Heart right ventricle (tissue), 16 donors: Measurements from ENCODE around the gene CLEC18A. TPM values are rescaled to one million over a fixed set of nuclear protein-coding genes. Genes with fewer than 3 reads are reported as not detected.
"Not testable (repeated sequence)": the region's sequence is repeated elsewhere in the genome, so short reads cannot be mapped to it uniquely, and the experiment has no call there.

ENCODE experiments used
- ATAC-seq, 8 donors: fragments of 200-7000 bp; cut with Tn5 transposase; one replicate each; pipeline ENCODE4 v1.9.1; 2020; ENCODE audit warnings: mild to moderate bottlenecking in 8 of 8, moderate library complexity in 8 of 8, moderate number of reproducible peaks in 1 of 8
- DNase-seq, 2 donors: peaks; one replicate each; pipeline ENCODE4 v3.0.0-alpha.2; 2020
- H3K27ac ChIP-seq, 10 donors: fragments of 200-600 bp; sonication (generic) in 2 of 10; one replicate each; pipeline versions ENCODE4 v1.5.0 to v1.8.0; 2020 to 2022; ENCODE audit warnings: mild to moderate bottlenecking in 3 of 10
- H3K27me3 ChIP-seq, 7 donors: fragments of 200-600 bp; one replicate each; pipeline ENCODE4 v1.8.0; 2021 to 2022; ENCODE audit warnings: mild to moderate bottlenecking in 2 of 7
- H3K36me3 ChIP-seq, 9 donors: fragments of 200-600 bp; sonication (generic) in 1 of 9; one replicate each; pipeline versions ENCODE4 v1.5.0 to v1.8.0; 2020 to 2022; ENCODE audit warnings: mild to moderate bottlenecking in 2 of 9
- H3K4me1 ChIP-seq, 9 donors: fragments of 200-600 bp; sonication (generic) in 1 of 9; one replicate each; pipeline versions ENCODE4 v1.5.0 to v1.8.0; 2020 to 2022; ENCODE audit warnings: mild to moderate bottlenecking in 4 of 9
- H3K4me3 ChIP-seq, 10 donors: fragments of 200-600 bp; sonication (generic) in 2 of 10; one replicate each; pipeline versions ENCODE4 v1.5.0 to v1.8.0; 2020 to 2022; ENCODE audit warnings: mild to moderate bottlenecking in 7 of 10, moderate library complexity in 2 of 10
- H3K9me3 ChIP-seq, 11 donors: fragments of 200-600 bp in 10 of 11; sonication (generic) in 2 of 11; one replicate each; pipeline versions ENCODE4 v1.5.0 to v1.8.0; 2013 to 2022; ENCODE audit warnings: mild to moderate bottlenecking in 2 of 11, control low read depth in 1 of 11, moderate library complexity in 1 of 11
- CTCF ChIP-seq, 9 donors: fragments of 200-600 bp; sonication (generic) in 2 of 9; IDR thresholded peaks; one replicate each; pipeline versions ENCODE4 v1.5.0 to v1.8.0; 2021 to 2022; ENCODE audit warnings: antibody characterized with exemption in 9 of 9, mild to moderate bottlenecking in 5 of 9, moderate library complexity in 1 of 9
- WGBS, 2 donors: extraction: QIAGEN DNeasy Blood & Tissue Kit; methylation state at CpG; one replicate each; pipeline ENCODE4 v1.1.7; 2013; ENCODE audit warnings: inconsistent platforms in 1 of 2; 5-methylcytosine and 5-hydroxymethylcytosine counted together
- intact Hi-C, 10 donors: fragments of 100-400 bp; cut with DNase I; formaldehyde crosslinking; loops; one replicate each; pipeline versions ENCODE4 v1.11.1 to v1.14.2; 2022
- long read RNA-seq, 3 donors: library from polyadenylated mRNA; unstranded; transcript quantifications; one replicate each; pipeline ENCODE4 v2.0.0, GENCODE V29; 2020 to 2021
- polyA plus RNA-seq, 2 donors: library from polyadenylated mRNA; stranded (reverse); fragments of 200-250 nt; gene quantifications; one replicate each; pipeline ENCODE4 v1.2.3, GENCODE V29; 2013
- total RNA-seq, 10 donors: library from RNA; stranded (reverse); fragmentation: NEBNext Ultra II Directional in 3 of 10; extraction: Animal tissue kit (Norgen Biotek cat#: 25700) in 3 of 10; gene quantifications; one replicate each; pipeline versions ENCODE4 v1.2.1 to v1.2.4, GENCODE V29; 2021 to 2023
- donor health status: Arrhythmogenic right ventricular cardiomyopathy.
- donor health status: ischemic (EF 13 %, LVEDD 7.1; RV severe dilation, severe dysfunction).
- donor health status: healthy with polysubstance abuse.
- donor health status: DM: no; HTN: yes; CAD: no.
- donor health status: DM: no; HTN: no; CAD: no.
- donor health status: ischemic (EF 25% LVEDD 6.9; RV normal size, moderate dysfunction).
- donor health status: ischemic (EF 25% LVEDD 5.7; RV mildly dilated, moderate dysfunction).
- donor health status: healthy.
- donor health status: DM: yes; HTN: yes; CAD: no.
- donor health status: Ischemic cardiomyopathy.
- donor health status: ischemic (EF 35%, LVEDD 5.7; RV mildly dilated, moderate dysfunction).
- donor health status: nonischemic (EF 11% LVEDD 7.7; RV severe dilation, severe dysfunction).
- donor health status: DM: yes; HTN: yes; CAD: no.
- donor health status: PGD.
- donor health status: ischemic (EF 29% LVEDD 5.4; RV normal size, mild dysfunction).
- donor health status: nonischemic (EF 23%, LVEDD 6.1; RV moderate dilation, normal function).

The CLEC18A gene
- total RNA-seq (under 1 TPM in 8 of 10 donors, not detected in 2; 0.11 to 0.57 (median 0.30) TPM), polyA plus RNA-seq (under 1 TPM; 0.30 to 0.59 TPM)
- long read RNA-seq, donor 1, partial matches to known transcripts = 1 of 1 reads
- long read RNA-seq, donor 1, other reads (novel, unspliced or antisense) = 0 of 1 reads
- long read RNA-seq, donor 2 = 0 reads
- long read RNA-seq, donor 3 = 0 reads

- H3K9me3 ChIP-seq, H3K4me3 ChIP-seq, H3K27me3 ChIP-seq, H3K27ac ChIP-seq, H3K36me3 ChIP-seq, intact Hi-C loops, H3K4me1 ChIP-seq, DNase-seq: not testable (repeated sequence)
- peak in 3 of 8 donors; percentile 29 to 59 (median 30) for ATAC-seq
- 70 to 81% methylated on average over 6 to 8 of the region's 26 CpGs for WGBS, 2 donors
Measured at GRCh38 chr16:69951017-69951671, at the start of gene CLEC18A. CLEC18A (plus strand) TSS chr16:69951334; CDS start chr16:69951367, 33 bp downstream.

GRCh38 chr16:69903865-69904415 lies 47.2 kb upstream of the CLEC18A start:
- no peaks in the 10 kb centered on the region for H3K27me3 ChIP-seq
- peaks cover 0 to 38% (median 3%) of the 10 kb centered on the region in 9 donors for H3K36me3 ChIP-seq
- no peak for DNase-seq
- no peak for ATAC-seq
- TF ChIP-seq CTCF (IDR thresholded peaks at IDR 0.05) = no peak
- no peak overlapping the region for H3K4me3 ChIP-seq
- H3K27ac ChIP-seq = no peak overlapping the region
- H3K9me3 ChIP-seq = no peaks in the 10 kb centered on the region
- 94% methylated on average over 8 of the region's 8 CpGs for WGBS, 2 donors
- H3K4me1 ChIP-seq = peaks cover 0 to 7% (median 0%) of the 10 kb centered on the region in 9 donors
- intact Hi-C loops = no loop called here

GRCh38 chr16:69904495-69905170 lies 46.5 kb upstream of the CLEC18A start:
- DNase-seq (no peak), ATAC-seq (no peak)
- H3K4me3 ChIP-seq = no peak overlapping the region
- H3K27me3 ChIP-seq = no peaks in the 10 kb centered on the region
- intact Hi-C loops = no loop called here
- H3K9me3 ChIP-seq = no peaks in the 10 kb centered on the region
- H3K36me3 ChIP-seq = peaks cover 0 to 41% (median 10%) of the 10 kb centered on the region in 9 donors
- no peak overlapping the region for H3K27ac ChIP-seq
- WGBS, 2 donors = 88 to 92% methylated on average over 9 of the region's 9 CpGs
- peaks cover 0 to 7% (median 0%) of the 10 kb centered on the region in 9 donors for H3K4me1 ChIP-seq
- TF ChIP-seq CTCF (IDR thresholded peaks at IDR 0.05) = no peak

- no peak for TF ChIP-seq CTCF (IDR thresholded peaks at IDR 0.05)
- Histone ChIP-seq H3K9me3 (no peaks in the 10 kb centered on the region), H3K36me3 (peaks cover 0 to 45% (median 10%) of the 10 kb centered on the region in 9 donors), H3K4me1 (peaks cover 0 to 7% (median 0%) of the 10 kb centered on the region in 9 donors), H3K27me3 (no peaks in the 10 kb centered on the region), H3K4me3 (no peak overlapping the region), H3K27ac (no peak overlapping the region)
- DNase-seq = no peak
- intact Hi-C loops = no loop called here
- 65 to 71% methylated on average over 2 of the region's 2 CpGs for WGBS, 2 donors
- no peak for ATAC-seq
Measured at GRCh38 chr16:69905171-69905555, 46.0 kb upstream of the CLEC18A start.
